Sciatic nerve (tissue), 2 donors: ENCODE data around the gene ADPRS. TPM values are rescaled to one million over a fixed set of nuclear protein-coding genes. Genes with fewer than 3 reads are reported as not detected.

Experiments
- ATAC-seq: fragments of 200-7000 bp; cut with Tn5 transposase; one replicate; pipeline ENCODE4 v1.9.1; 2020; ENCODE audit warnings: mild to moderate bottlenecking, moderate library complexity
- DNase-seq: peaks from one replicate; pipeline ENCODE4 v3.0.0-alpha.2; 2020; ENCODE audit warnings: low spot score
- intact Hi-C: fragments of 100-400 bp; cut with DNase I; formaldehyde crosslinking; loops from one replicate; pipeline ENCODE4 v1.14.2; 2022
- total RNA-seq: library from RNA; stranded (reverse); fragmentation: NEBNext Ultra II Directional; extraction: Animal tissue kit (Norgen Biotek cat#: 25700); gene quantifications from one replicate; pipeline ENCODE4 v1.2.1, GENCODE V29; 2021
- donor health status: DM: no; HTN: no; CAD: no.
- donor health status: DM: no; HTN: no; CAD: no.

The ADPRS gene
- total RNA-seq, 1 donor from 2014 or later: 25.0 TPM

DNA sequence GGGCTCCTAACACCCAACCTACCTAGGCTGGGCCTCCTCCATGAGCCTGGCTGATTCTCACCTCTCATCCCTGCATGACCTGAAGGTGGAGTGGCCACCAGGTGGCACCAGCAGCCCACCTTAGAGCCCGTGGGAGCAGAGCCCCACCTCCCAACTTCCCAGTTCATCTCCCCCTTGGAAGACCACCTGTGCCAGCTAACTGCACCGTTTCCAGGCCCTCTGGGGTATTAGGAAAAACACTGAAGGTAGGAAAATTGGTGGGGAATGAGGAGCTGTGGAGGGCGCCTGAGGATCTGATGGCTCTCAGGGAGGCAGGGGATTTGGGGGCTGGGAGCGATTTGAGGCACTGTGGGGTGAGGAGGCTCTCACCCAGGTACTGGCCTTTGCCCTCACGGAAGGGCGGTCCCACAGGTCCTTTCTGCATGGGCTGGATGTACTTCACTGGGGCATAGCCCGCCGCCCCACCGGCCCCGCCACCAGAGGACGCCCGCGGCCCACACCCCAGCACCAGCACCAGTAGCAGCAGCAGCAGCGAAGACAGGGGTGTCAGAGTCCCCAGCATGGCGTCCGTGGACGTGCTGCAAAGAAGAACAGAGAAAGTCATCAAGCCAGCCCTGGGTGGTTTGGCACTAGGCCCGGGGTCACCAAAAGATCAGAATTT is 11.1 kb downstream of the ADPRS start:
- intact Hi-C loops: loop anchor here (5.0 kb wide), 1 partner anchor 32 kb away; no protein-coding TSS in a partner anchor
- peak; percentile 91 for DNase-seq
- peak; percentile 85 for ATAC-seq

DNA sequence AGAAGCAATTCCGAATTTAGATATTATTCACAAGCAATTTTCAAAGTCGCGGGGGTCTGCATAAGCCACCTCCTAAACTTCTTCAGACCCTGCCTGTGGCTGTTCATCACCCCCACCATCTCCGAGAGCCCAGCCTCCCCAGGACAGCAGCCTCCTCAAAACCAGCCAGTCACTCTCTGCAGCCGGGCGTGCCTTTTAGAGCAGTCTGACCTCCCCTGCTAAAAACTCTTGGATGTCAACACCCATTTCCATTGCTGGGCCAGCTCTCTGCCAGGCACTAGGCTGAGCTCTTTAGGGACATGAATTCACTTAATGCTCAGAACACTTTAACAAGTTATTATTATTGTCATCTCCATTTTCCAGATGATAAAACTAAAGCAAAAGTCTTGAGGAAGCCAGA is 11.7 kb downstream of the ADPRS start:
- intact Hi-C loops: no loop called here
- DNase-seq (no peak), ATAC-seq (peak; percentile 32)

DNA sequence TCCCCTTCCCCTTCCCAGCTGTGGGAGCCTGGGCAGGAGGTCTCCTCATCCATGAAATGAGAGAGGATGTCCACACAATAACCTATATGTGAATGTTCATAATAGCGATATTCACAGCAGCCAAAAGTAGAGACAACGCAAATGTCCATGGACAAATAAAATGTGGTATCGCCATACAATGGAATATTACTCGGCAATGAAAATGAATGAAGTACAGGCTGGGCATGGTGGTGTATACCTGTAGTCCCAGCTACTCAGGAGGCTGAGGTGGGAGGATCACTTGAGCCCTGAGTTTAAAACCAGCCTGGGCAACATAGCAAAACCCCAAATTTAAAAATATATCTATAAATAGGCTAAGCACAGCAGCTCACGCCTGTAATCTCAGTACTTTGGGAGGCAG is 12.9 kb downstream of the ADPRS start:
- intact Hi-C loops: no loop called here
- DNase-seq (no peak), ATAC-seq (no peak)

DNA sequence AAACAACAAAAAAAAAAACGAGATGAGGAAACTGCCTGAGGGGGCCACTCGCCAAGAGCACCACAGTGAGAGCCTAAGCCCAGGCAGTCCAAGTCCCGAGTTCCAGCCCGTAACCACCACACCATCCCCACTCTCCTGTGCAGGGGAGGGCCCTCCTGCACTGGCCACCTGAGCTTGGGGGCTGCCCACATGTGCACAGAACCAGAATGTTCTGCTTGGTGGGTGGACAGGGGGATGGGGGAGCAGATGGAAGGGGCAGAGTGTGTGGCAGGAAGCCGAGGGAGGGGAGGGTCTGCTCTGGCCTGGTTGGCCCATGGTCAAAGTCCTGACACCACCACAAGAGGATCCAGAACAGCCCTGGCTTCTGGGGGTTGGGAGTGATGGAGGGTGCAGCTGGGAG is 17.6 kb downstream of the ADPRS start:
- DNase-seq (no peak), ATAC-seq (no peak)
- intact Hi-C loops: no loop called here

DNA sequence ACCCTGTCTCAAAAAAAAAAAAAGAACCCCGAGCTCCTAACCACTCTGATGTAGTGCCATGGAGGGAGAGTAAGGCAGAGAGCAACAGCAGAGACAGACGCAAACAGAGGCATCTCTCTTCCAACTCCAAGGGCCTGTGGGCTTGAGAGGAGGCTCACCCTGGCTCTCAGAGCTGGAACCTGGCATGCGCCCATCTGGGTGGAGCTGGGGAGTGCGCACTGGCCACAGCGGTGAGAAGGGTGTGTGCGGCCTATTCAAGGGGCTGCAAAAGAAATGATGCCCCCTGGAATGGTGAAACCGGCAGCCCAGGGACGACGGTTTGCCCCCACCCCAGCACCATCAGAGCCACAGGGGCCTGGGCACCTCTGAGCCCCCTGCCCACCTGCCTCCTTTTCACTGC is 18.7 kb downstream of the ADPRS start:
- peak; percentile 87 for ATAC-seq
- intact Hi-C loops: no loop called here
- peak; percentile 83 for DNase-seq

DNA sequence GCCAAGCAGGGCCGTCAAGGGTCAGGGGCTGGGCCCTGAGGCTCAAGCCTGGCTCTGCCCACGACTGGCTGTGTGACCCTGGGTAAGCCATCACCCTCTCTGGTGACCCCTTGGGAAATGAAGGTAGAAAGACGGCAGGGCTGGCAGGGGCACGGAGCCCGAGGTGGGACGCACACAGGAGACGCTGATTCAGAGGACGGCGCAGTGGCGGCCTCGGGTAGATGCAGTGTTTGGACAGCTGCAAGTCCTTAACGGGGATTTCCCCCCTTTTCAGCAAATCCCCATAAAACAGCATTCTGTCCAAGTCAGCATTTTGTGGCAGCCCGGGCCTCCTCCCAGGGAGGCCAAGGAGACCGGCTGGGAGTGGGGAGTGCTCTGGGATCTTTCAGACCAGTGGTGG is 19.6 kb downstream of the ADPRS start:
- DNase-seq (peak; percentile 59), ATAC-seq (peak; percentile 74)
- intact Hi-C loops: no loop called here

DNA sequence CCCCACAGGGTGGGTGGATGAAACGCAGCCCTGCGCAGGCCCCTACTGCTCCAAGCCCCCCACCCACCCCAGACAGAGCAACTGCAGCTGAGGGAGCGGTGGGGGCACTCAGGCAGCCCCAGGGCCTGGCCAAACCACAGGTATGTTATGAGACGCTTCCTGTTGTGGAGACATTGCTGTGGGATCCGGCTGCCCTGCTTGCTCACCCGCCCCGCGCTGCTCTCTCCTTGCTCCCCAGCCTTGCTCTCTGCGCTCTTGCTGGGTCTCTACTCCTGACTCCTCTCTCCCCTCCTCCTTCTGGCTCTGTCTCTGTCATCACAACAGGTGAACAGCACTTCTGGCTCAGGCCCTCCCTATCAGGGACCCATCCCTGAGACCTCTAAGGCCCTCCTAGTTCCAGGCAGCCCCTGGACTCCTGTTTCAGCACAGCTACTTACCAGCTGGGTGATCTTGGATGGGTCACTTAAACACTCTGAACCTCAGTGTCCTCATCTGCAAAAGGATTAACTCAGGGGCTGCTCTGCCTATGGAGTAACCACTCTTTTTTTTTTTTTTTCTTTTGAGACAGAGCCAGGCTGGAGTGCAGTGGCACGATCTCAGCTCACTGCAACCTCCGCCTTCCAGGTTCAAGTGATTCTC is 20.5 kb downstream of the ADPRS start:
- DNase-seq (no peak), ATAC-seq (peak; percentile 81)
- intact Hi-C loops: no loop called here

DNA sequence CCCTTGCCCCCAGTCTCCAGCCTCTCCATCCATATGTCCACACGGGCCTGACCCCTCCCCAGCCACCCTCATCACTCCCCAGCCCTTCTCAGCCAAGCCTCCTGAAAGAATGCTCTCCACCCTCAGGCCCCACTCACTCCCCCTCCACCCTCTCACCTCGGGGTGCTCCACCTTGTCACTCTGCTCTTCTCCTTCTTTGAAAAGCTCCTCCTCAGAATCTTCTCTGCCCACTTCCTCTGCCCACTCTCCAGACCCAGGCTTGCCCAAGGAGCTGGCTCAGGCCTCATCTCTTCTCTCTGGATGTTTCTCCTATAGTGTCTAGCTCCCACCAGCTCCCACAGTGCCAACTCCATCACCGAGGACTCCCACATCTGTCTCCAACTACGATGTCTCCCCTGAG is 22.5 kb downstream of the ADPRS start:
- intact Hi-C loops: no loop called here
- DNase-seq: no peak
- no peak for ATAC-seq

DNA sequence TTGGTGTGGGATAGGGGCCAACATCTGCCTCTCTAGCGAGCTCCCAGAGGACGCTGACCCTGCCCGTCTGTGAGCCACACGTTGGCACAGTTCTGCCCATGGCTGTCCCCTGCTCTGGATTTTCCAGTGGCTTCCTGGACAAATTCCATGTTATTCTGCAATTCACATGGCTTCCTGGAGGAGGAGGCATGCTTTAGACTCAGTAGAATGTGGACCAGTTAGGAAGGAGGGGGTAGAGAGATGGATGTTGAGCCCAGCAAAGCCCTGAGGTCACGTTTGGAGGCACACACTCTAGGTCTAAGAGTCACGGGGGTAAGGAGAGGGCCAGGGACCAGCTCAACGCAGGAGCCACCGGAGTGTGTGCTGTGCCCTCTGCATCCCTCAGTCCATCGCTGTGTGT is 24.1 kb downstream of the ADPRS start:
- DNase-seq (no peak), ATAC-seq (no peak)
- intact Hi-C loops: no loop called here

DNA sequence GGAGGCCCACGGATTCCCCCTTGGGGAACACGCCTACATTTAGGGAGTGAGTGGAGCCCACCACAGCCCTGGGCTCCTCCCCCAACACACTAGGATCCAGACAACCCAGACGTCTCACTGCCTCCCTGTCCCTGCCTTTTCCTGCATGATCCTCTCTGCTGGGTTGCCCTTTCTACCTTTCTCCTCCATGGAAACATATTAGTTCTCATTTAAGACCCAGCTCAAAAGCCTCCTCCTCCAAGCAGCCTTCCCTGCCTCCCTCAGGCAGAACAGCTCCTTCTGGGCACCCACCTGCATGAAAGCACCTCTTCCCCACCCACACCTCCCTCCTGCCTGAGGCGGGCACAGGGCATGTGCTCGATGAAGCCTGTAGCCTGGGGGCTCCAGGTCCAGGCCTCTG is 25.7 kb downstream of the ADPRS start:
- ATAC-seq (no peak), DNase-seq (no peak)
- intact Hi-C loops: no loop called here

DNA sequence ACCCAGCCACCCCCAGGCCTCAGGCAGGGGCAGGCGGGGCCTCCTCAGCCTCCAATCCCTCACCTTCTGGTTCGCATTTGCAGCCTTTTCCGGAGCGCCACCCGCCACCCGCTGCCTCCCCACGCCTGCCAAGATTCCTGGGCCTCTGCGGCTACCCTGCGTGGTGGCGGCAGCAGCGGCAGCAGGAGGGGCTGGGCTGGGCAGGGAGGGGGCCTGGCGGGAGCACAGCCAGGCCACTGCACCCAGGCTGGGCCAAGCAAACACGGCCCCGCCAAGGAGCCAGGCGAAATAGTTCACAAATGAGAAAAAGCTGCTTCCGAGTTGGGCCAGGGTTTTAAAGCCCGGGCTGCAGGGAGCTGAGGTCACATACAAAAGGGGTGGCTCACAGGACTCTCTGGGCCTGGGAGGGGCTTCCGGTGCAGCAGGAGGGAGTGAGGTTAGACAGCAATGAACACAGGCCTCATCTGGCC is 26.5 kb downstream of the ADPRS start:
- intact Hi-C loops: no loop called here
- DNase-seq (no peak), ATAC-seq (peak; percentile 64)

DNA sequence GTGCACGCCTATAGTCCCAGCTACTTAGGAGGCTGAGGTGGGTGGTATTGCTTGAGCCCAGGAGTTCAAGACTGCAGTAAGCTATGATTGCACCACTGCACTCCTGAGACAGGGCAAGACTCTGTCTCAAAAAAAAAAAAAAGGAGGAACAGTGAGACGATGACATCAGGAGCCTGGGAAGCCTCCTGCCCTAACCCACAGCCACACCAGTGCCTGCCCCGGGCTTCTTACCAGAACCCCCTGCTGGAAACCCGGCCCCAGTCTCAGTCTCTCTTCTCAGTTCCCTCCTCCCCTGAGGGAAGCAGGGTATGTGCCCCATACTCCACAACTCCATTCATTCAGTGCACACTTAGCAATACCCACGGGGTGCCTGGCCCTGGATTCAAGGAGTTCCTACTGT is 27.2 kb downstream of the ADPRS start:
- DNase-seq: no peak
- ATAC-seq: peak; percentile 65
- intact Hi-C loops: no loop called here

DNA sequence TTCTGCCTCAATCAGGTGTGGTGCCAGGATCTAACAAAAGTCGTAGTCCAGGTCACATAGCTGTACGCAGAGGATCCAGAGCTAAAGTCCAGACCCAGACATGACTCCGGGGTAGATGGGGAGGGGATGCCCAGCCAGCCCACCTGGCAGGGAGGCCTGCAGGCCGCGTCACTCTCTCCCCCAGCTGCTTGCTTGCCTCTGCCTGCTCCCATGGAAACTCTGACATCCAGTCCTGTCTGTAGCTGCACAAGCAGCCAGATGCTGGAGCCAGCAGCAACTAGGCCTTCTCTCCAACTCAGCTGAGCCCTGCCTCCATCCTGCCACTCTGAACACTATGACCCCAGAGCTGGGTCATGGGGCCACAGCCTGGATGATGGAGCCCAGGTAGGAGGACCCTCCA is 28.2 kb downstream of the ADPRS start:
- intact Hi-C loops: no loop called here
- ATAC-seq (no peak), DNase-seq (no peak)

DNA sequence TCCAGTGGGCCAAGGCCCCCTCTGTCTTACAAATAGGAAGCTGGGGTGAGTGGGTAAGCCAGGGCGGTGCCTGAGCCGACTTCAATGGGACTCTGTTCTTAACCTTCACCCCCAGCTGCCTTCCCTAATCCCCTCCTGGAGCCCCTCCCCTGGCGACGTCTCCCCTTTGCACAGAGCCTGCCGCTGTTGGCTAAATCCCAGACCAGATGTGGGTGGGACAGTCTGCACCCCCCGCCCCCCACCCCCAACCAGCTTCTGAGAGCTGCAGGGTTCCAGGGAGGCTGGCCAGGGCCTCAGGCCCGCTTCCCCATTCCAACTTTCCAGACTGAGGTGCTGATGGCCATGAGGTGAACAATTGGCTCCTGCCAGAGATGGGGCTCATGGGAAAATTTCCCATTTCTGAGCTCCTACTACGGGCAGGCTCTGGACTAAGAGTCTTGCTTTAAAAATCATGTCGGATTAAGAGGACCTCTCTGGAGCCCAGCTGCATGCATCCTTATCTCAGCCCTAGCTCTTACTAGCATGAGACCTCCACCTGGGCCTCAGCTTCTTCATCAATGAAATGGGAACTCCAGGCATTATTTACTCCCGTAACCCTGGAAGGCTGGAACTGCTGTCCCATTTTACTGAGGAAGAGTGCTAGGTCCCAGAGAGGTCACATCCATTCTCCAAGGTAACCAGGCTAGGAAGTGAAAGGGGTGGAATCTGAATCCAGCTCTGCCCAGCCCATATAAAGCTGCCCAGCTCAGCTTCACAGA is 29.9 kb downstream of the ADPRS start:
- ATAC-seq: no peak
- intact Hi-C loops: no loop called here
- no peak for DNase-seq

DNA sequence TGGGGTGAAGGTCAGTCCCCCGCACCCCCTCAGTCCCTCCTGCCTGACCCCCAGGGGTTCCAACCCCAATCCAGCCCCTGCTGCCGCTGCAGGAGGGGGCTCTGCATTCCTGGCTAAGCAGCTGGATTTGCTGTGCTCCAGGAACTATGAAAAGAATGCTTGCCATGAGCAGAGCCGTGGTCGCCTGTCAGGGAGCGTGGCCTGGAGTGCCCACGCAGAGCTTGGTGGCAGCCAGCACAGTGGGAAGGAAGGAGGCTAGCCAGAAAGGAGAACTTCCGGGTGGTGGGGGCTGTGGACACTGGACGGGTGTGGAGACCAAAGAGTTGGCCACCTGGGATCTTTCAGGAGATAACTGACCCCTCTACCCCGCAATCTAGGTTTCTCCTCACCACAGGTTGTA is 30.8 kb downstream of the ADPRS start:
- intact Hi-C loops: no loop called here
- no peak for ATAC-seq

DNA sequence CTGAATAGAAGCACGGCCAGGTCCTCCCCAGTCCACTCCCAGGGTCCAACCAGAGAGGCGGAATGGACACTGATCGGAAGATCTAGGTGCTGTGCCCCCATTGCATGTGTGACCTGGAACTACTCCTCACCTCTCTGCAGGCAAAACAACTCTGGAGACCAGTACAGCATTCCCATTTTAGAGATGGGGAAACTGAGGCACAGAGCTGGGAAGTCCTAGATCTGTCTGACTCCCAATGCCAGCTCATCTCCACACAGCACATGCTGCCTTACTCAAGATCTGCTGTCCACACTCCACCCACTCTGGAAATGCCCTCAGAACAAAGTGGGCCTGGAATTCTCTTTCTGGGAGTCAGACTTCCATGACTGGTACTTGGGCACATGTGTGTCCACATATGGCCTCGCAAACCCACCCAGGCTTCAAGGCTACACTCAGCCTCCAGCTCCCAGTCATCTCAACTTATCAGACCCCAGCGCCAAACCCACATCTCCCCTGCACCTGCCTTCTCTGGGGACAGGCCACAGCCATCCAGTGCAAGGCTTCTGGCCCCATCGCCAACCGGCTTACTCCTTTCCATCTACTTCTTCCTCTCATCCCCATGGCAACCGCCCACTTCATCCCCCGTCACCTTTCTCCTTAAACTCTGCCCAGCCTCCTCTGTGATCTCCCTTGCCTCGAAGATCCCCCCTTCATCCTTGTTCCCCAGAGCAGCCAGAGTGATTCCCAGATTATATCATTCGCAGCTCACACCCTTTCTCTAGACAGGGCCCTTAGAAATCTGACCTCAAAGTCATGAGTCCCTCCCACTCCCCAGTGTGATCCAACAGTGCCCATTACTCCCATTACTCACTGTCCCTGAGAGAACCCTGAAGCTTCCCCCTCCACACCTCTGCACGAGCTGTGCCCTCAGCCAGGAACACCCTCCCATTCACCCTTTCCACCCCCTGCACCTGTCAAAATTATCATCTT is 33.7 kb downstream of the ADPRS start:
- intact Hi-C loops: no loop called here
- ATAC-seq: no peak
- DNase-seq: no peak

More for the DNA sequence above, 30.8 kb downstream of the ADPRS start:
- DNase-seq: no peak

DNA sequence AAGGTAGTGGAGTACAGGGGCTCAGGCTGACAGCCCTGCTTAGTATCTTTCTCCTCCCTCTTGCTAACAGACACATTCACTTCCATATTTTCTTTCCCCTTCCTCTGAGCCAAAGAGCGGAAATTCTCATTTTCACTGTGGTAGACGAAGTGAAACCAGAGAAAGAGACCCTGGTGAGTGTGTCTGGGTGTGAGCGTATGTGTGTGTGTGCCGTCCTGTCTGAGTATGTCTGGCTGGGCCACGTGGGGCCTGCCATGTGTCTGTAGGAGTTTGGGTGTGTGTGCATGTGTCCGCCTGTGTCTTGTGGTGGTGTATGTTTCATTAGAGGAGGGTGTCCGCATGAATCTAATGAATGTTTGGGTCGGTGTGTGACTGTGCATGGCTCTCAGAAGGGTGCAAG is 34.7 kb downstream of the ADPRS start:
- intact Hi-C loops: no loop called here
- DNase-seq (no peak), ATAC-seq (peak; percentile 57)

DNA sequence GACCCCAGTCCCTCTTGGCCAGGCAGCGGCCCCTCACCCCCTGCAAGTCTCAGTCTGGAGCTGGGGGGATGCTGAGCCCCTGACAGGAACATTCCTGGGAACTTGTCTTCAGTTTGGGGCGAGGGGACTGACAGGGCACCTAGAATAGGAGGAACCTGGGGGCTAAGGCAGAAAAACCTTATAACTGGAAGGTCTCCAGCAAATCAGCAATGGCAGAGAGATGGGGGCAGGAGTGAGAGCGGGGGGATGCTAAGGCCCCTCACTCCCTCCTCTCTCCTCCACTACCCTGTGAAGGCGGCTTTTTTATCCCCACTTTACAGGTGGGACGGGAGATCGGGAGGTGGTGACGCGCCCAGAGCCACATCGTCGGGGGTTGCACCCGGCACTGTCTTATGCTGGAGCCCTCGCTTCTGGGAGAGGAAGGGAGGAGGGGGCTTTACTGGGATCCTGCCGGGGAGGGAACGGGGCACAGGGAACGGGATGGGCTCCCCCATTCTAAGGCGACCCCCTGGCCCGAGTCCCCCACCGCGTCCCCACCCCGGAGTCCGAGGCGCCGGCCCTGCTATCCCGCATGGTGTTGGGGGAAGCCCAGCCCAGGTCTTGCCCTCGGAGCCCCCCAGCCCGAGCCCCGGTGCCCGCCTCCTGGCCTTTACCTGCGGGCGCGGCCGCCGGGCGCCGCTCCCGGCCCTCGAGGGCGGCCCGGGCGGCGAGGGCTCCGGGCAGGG is 35.9 kb downstream of the ADPRS start:
- DNase-seq (no peak), ATAC-seq (peak; percentile 6)
- intact Hi-C loops: no loop called here
